Hepatocyte (in vitro differentiated cells): Measurements from ENCODE around the gene CLCN1. TPM values are rescaled to one million over a fixed set of nuclear protein-coding genes. Genes with fewer than 3 reads are reported as not detected.

ENCODE experiments used
- DNase-seq: peaks from one replicate; pipeline ENCODE4 v3.0.0-alpha.2; 2016; ENCODE audit warnings: low spot score
- H2AFZ ChIP-seq: fragments of 200-600 bp; sonication (generic); 2 replicates; pipeline ENCODE4 v1.6.0; 2016; ENCODE audit warnings: antibody characterized with exemption, mild to moderate bottlenecking
- H3K27ac ChIP-seq: fragments of 200-600 bp; sonication (generic); 2 replicates; pipeline ENCODE4 v1.5.1; 2016; ENCODE audit warnings: mild to moderate bottlenecking
- H3K27me3 ChIP-seq: fragments of 200-600 bp; sonication (generic); 2 replicates; pipeline ENCODE4 v1.6.1; 2016
- H3K36me3 ChIP-seq: fragments of 200-600 bp; sonication (generic); replicated peaks from 2 replicates; pipeline ENCODE4 v1.5.1; 2016; ENCODE audit warnings: low read depth; ENCODE audit not compliant: insufficient read depth
- H3K4me1 ChIP-seq: fragments of 200-600 bp; sonication (generic); 2 replicates; pipeline ENCODE4 v1.5.1; 2016; ENCODE audit warnings: mild to moderate bottlenecking, moderate library complexity; ENCODE audit not compliant: insufficient read depth
- H3K4me2 ChIP-seq: fragments of 200-600 bp; sonication (generic); 2 replicates; pipeline ENCODE4 v1.6.0; 2016
- H3K4me3 ChIP-seq: fragments of 200-600 bp; sonication (generic); 2 replicates; pipeline ENCODE4 v1.5.1; 2016; ENCODE audit warnings: mild to moderate bottlenecking
- H3K79me2 ChIP-seq: fragments of 200-600 bp; sonication (generic); 2 replicates; pipeline ENCODE4 v1.6.0; 2017; ENCODE audit warnings: mild to moderate bottlenecking
- H3K9me2 ChIP-seq: fragments of 200-600 bp; sonication (generic); replicated peaks from 2 replicates; pipeline ENCODE4 v1.6.0; 2017; ENCODE audit warnings: mild to moderate bottlenecking; ENCODE audit not compliant: insufficient read depth
- H3K9me3 ChIP-seq: fragments of 200-600 bp; sonication (generic); 2 replicates; pipeline ENCODE4 v1.5.1; 2016; ENCODE audit warnings: low read depth, mild to moderate bottlenecking
- H4K20me1 ChIP-seq: fragments of 200-600 bp; sonication (generic); 2 replicates; pipeline ENCODE4 v1.6.0; 2016; ENCODE audit warnings: mild to moderate bottlenecking; ENCODE audit not compliant: insufficient read depth, poor library complexity, severe bottlenecking
- CTCF ChIP-seq: fragments of 200-600 bp; sonication (generic); IDR thresholded peaks from 2 replicates; pipeline ENCODE4 v1.5.1; 2016; ENCODE audit warnings: antibody characterized with exemption, mild to moderate bottlenecking; ENCODE audit not compliant: poor library complexity
- EZH2 ChIP-seq: fragments of 200-600 bp; sonication (generic); IDR thresholded peaks from 2 replicates; pipeline ENCODE4 v1.6.1; 2016; ENCODE audit warnings: antibody characterized with exemption, mild to moderate bottlenecking, borderline replicate concordance
- EZH2phosphoT487 ChIP-seq: fragments of 200-600 bp; sonication (generic); IDR thresholded peaks from one replicate; pipeline ENCODE4 v1.6.1; 2018; ENCODE audit warnings: antibody characterized with exemption, mild to moderate bottlenecking, low read depth, moderate library complexity; ENCODE audit not compliant: unreplicated experiment, severe bottlenecking
- WGBS: methylation state at CpG from one replicate; pipeline ENCODE4 v1.1.6; 2016; ENCODE audit warnings: low lambda C conversion rate; ENCODE audit errors: missing lambda C conversion rate; 5-methylcytosine and 5-hydroxymethylcytosine counted together
- microRNA-seq: library from miRNA; unstranded; fragments of <30 nt; microRNA quantifications from one replicate; pipeline ENCODE4, GENCODE V29; 2017
- polyA plus RNA-seq: library from polyadenylated mRNA; unstranded; fragments of >200 nt; fragmentation: Nextera tagmentation; extraction: Ambion mirVana; gene quantifications from 2 replicates; pipeline ENCODE4 v1.2.1, GENCODE V29; 2016
- small RNA-seq: library from RNA; depleted of rRNA; stranded (forward); fragments of <200 nt; gene quantifications from one replicate; pipeline ENCODE3, GENCODE V24; 2014
- total RNA-seq: library from RNA; depleted of rRNA; stranded (reverse); fragments of >200 nt; gene quantifications from 2 replicates; pipeline ENCODE4 v1.2.3, GENCODE V29; 2014

Gene CLCN1
- total and polyA plus RNA-seq, 2 experiments from 2014 or later: 0.07 TPM; not detected in 1

GRCh38 chr7:143399642-143400041, 83.7 kb downstream of the CLCN1 start:
- H3K4me3 ChIP-seq: no peak overlapping the region
- no peaks in the 10 kb centered on the region for H3K36me3 ChIP-seq
- H3K4me2 ChIP-seq: no peak overlapping the region
- no peak overlapping the region for H2AFZ ChIP-seq
- no peak for DNase-seq
- 95% methylated on average over 20 of the region's 20 CpGs for WGBS
- H3K27me3 ChIP-seq: no peaks in the 10 kb centered on the region
- H3K9me2 ChIP-seq: no peaks in the 10 kb centered on the region
- TF ChIP-seq EZH2phosphoT487 (no peak), EZH2 (no peak), CTCF (no peak)
- no peak overlapping the region for H3K27ac ChIP-seq
- H3K9me3 ChIP-seq: no peaks in the 10 kb centered on the region
- peaks cover 17% of the 10 kb centered on the region for H3K4me1 ChIP-seq
- H4K20me1 ChIP-seq: no peaks in the 10 kb centered on the region
- H3K79me2 ChIP-seq: no peaks in the 10 kb centered on the region

GRCh38 chr7:143401265-143401664, 85.4 kb downstream of the CLCN1 start:
- no peak for DNase-seq
- H3K27me3 ChIP-seq: no peaks in the 10 kb centered on the region
- H3K9me3 ChIP-seq: no peaks in the 10 kb centered on the region
- H2AFZ ChIP-seq: no peak overlapping the region
- H4K20me1 ChIP-seq: no peaks in the 10 kb centered on the region
- H3K9me2 ChIP-seq: no peaks in the 10 kb centered on the region
- TF ChIP-seq EZH2phosphoT487 (no peak), EZH2 (no peak), CTCF (no peak)
- no peaks in the 10 kb centered on the region for H3K36me3 ChIP-seq
- 92% methylated on average over 12 of the region's 12 CpGs for WGBS
- no peak overlapping the region for H3K4me3 ChIP-seq
- H3K79me2 ChIP-seq: no peaks in the 10 kb centered on the region
- peaks cover 11% of the 10 kb centered on the region for H3K4me1 ChIP-seq
- no peak overlapping the region for H3K4me2 ChIP-seq
- no peak overlapping the region for H3K27ac ChIP-seq

Small RNAs within 50 kb of the gene (microRNA-seq; reads per million reads assigned to microRNA genes)
- gene MIR6892: 2.7 reads per million

Small RNAs within 50 kb of the gene (small RNA-seq; reads per million reads assigned to genes)
- 0.22 reads per million for gene MIR6892
- not detected for gene RN7SL481P
- gene RN7SL535P: not detected

Other genes with a start within 250 kb of the CLCN1 start
- gene PIP, start 184.0 kb upstream of the CLCN1 start, total RNA-seq: not detected in 2 replicates
- gene PIP, start 184.0 kb upstream of the CLCN1 start, polyA plus RNA-seq: not detected in 2 replicates
- gene TAS2R39, start 132.7 kb upstream of the CLCN1 start, total RNA-seq: not detected in 2 replicates
- 0.56 TPM in 1 of 2 replicates, not detected in the other for gene TAS2R39, start 132.7 kb upstream of the CLCN1 start, polyA plus RNA-seq
- gene TAS2R40, start 94.1 kb upstream of the CLCN1 start, total RNA-seq: not detected in 2 replicates
- gene TAS2R40, start 94.1 kb upstream of the CLCN1 start, polyA plus RNA-seq: not detected in 2 replicates
- gene GSTK1, start 52.7 kb upstream of the CLCN1 start, total RNA-seq: 224 and 233 TPM in 2 replicates
- gene GSTK1, start 52.7 kb upstream of the CLCN1 start, polyA plus RNA-seq: 217 and 243 TPM in 2 replicates
- gene TMEM139, start 31.2 kb upstream of the CLCN1 start, total RNA-seq: 19.8 and 21.0 TPM in 2 replicates
- 9.1 and 15.6 TPM in 2 replicates for gene TMEM139, start 31.2 kb upstream of the CLCN1 start, polyA plus RNA-seq
- gene CASP2, start 27.8 kb upstream of the CLCN1 start, total RNA-seq: 11.9 and 13.6 TPM in 2 replicates
- 8.5 and 10.6 TPM in 2 replicates for gene CASP2, start 27.8 kb upstream of the CLCN1 start, polyA plus RNA-seq
- gene FAM131B, start 46.6 kb downstream of the CLCN1 start, total RNA-seq: 1.9 and 2.5 TPM in 2 replicates
- gene FAM131B, start 46.6 kb downstream of the CLCN1 start, polyA plus RNA-seq: 0.87 and 1.6 TPM in 2 replicates
- gene ZYX, start 65.2 kb downstream of the CLCN1 start, total RNA-seq: 25.0 and 31.8 TPM in 2 replicates
- 187 and 202 TPM in 2 replicates for gene ZYX, start 65.2 kb downstream of the CLCN1 start, polyA plus RNA-seq
- 34.2 and 39.4 TPM in 2 replicates for gene EPHA1, start 92.7 kb downstream of the CLCN1 start, total RNA-seq
- gene EPHA1, start 92.7 kb downstream of the CLCN1 start, polyA plus RNA-seq: 36.7 and 42.9 TPM in 2 replicates
- gene TAS2R60, start 127.3 kb downstream of the CLCN1 start, total RNA-seq: not detected in 2 replicates
- not detected in 2 replicates for gene TAS2R60, start 127.3 kb downstream of the CLCN1 start, polyA plus RNA-seq
- gene TAS2R41, start 161.8 kb downstream of the CLCN1 start, total RNA-seq: not detected in 2 replicates
- gene TAS2R41, start 161.8 kb downstream of the CLCN1 start, polyA plus RNA-seq: not detected in 2 replicates